DMS79 treated with DMSO at 0.1 percent for 48 hours (cell line): Measurements from ENCODE around the gene ORAI1.
"Not testable (repeated sequence)": the region's sequence is repeated elsewhere in the genome, so short reads cannot be mapped to it uniquely, and the experiment has no call there.

Experiments used
- DNase-seq: peaks from one replicate; lab custom pipeline; 2025; lab: John Stamatoyannopoulos, UW

The ORAI1 gene

DNA sequence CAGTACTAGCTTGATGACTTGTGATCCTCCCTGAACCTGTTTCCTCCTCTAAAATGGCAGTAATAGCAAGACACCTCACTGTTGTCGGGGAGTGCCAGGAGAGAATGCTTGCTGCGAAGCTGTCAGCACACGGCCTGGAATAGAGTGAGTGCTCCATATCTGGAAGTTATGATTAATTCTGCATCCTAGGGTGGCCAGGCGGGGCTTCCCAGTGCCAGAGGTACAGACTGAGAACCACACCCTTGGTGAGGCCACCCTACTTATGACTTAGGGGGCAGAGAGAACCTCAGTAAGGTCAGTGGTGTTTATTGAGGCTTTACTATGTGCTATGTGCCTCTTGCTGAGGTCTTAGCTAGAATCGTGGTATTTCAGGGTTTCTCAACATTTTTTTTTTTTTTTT lies 23.0 kb downstream of the ORAI1 start:
- DNase-seq = no peak

DNA sequence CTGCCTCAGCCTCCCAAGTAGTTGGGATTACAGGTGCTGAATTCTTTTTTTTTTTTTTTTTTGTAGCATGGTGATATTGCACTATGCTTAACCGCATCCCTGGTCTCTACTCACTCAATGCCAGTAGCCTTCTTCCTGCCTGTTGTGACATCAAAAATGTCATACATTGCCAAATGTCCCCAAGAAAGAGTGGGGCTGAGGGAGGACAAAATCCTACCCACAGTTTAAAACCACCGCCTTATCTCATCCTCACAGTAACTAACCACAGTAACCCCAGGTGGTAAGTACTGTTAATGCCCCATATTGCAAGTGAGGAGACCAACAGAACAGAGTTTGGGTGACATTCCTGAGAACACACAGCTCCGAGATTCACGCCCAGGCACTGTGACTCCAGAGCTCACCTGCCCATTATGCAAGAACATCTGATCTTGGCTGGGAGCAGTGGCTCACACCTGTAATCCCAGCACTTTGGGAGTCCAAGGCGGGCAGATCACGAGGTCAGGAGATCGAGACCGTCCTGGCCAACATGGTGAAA lies 23.6 kb downstream of the ORAI1 start:
- DNase-seq = no peak

DNA sequence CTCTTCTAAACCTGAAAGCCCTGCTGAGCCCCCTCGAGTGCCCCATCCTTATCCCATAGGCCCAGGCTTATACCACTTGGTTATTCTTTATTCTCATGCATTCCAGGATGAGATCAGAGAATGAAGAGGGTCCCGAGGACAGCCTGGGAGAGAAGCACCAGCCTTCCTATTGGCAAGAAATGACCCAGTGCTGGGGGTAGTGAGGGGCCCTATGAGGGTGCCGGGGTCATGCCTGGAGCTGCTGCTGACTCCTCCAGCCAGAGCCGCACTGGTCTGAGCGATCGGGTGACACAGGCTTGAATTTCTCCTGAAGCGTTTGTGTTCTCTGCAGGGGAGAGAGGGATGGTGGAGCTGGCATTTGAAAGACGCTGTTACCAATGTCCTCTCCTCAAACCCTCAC lies 25.0 kb downstream of the ORAI1 start:
- no peak for DNase-seq

DNA sequence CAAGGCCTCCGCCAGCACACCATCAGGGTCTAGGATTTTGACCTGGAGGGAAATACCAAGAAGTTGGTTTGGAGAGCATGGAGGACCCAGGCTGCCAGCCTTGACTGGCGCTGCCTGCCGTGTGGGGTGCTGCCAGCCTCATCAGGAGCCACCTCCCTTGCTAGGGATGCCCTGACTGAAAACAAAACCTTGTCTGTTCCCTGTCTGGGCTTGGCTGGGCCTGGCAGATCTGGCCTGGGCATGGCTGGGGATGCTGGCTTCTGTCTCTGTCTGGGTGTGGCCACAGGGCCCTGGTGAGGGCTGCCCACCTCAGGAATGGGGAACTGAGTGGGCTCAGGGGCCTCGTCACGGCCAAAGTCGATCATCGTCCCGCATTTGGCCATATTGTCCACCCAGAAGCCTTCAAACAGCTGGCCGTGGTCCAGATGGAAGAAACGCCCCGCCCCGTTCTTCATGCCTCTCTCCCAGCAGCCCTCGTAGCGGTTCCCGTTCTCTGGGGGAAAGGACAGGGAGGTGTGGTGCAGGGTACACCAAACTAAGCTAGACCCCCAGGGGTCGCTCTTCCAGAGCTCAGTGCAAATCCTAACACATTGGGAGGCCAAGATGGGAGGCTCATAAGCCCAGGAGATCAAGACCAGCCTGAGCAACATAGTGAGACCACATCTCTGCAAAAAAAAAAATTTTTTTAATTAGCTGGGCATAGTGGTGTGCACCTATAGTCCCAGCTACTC lies 26.6 kb downstream of the ORAI1 start:
- no peak for DNase-seq

DNA sequence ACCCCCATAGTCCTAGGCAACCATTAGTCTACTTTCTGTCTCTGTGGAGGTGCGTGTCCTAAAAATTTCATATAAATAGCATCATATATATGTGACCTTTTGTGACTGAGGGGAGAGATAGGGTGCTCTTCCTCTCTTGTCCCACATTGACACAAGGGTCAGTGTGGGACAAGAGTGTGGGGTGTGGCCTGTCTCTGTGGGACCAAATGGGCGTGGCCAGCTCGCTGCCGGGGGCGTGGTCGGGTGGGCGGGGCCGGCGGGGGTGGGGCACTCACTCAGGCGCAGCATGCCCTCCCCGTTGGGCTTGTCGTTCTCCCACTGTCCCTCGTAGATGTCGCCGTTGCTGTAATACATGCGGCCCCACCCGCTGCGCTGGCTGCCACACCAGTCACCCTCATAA lies 27.7 kb downstream of the ORAI1 start:
- DNase-seq = no peak

DNA sequence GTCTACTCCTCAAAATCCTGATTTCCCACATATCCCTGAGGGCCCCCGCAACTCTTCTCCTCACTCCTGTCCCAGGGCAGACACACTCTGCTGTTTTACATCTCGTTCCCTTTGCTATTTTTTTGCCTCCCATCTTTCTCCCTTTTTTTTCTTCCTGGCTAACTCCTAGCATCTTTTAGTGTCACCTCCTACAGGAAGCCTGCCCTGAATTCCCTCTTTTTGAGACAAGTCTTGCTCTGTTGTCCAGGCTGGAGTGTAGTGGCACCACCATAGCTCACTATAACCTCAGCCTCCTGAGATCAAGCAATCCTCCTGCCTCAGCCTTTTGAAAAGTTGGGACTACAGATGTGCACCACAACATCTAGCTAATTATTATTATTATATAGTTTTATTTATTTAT lies 29.8 kb downstream of the ORAI1 start:
- no peak for DNase-seq

DNA sequence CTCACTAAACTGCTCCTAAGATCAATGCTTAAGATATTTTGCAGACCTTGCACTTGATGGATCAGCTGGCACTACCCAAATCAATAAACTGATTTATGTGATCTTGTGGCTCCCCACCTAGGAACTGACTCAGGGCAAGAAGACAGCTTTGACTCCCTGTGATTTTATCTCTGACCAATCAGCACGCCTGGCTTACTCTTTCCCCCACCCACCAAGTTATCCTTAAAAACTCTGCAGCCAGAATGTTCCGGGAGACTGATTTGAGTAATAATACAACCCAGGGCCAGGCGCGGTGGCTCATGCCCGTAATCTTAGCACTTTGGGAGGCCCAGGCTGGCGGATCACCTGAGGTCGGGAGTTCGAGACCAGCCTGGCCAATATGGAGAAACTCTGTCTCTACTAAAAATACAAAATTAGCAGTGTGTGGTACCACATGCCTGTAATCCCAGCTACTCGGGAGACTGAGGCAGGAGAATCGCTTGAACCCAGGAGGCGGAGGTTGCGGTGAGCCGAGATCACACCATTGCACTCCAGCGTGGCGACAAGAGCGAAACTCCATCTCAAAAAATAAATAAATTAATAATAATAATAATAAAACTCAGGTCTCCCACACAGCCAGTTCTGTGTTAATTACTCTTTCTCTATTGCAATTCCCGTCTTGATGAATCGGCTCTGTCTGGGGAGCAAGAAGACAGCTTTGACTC lies 31.1 kb downstream of the ORAI1 start:
- no peak for DNase-seq

DNA sequence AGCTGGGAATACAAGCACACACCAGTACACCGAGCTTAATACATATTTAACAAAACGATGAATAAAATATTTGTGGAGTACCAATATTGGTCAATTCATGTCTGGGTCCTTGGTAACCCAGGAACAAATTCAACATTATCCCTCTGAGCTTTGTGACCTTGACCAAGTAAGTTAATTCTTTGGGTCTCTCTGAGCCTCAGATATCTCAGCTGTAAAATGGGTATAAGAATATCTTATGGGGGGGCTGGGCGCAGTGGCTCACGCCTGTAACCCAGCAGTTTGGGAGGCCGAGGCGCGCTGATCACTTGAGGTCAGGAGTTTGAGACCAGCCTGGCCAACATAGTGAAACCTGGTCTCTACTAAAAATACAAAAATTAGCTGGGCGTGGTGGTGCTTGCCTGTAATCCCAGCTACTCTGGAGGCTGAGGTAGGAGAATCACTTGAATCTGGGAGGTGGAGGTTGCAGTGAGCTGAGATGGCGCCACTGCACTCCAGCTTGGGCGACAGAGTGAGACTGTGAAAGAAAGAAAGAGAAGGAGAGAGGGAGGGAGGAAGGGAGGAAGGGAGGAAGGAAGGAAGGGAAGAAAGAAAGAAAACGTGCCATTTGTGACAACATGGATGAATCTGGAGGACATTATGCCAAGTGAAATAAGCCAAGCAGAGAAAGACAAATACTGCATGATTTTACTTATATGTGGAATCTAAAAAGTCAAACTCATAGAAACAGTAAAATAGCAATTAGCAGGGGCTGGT lies 35.2 kb downstream of the ORAI1 start:
- DNase-seq = not testable (repeated sequence)

DNA sequence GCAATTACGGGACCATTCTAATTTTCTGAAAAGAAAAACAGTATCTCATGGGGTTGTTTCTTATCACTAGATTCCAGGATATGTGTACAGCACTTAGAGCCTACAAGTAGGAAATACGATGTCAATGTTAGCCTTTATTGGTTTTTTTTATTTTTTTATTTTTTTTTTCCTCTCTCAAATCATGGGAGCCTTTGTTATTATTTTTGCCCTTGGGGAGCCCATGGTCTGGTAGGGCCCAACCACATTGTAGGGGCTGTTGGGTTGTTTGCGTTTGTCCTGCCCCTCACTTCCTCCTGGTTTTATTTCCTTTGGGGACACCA lies 37.2 kb downstream of the ORAI1 start:
- no peak for DNase-seq

DNA sequence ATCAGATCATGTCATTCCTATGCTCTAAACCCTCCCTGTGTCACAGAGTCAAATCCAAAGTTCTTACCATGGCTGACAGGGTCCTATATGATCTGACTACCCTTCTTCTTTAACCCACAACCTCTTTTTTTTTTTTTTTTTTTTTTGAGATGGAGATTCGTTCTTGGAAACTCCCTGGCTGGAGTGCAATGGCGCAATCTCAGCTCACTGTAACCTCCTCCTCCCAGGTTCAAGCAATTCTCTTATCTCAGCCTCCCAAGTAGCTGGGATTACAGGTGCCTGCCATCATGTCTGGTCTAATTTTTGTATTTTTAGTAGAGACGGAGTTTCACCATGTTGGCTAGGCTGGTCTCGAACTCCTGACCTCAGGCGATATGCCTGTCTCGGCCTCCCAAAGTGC lies 40.5 kb downstream of the ORAI1 start:
- not testable (repeated sequence) for DNase-seq

DNA sequence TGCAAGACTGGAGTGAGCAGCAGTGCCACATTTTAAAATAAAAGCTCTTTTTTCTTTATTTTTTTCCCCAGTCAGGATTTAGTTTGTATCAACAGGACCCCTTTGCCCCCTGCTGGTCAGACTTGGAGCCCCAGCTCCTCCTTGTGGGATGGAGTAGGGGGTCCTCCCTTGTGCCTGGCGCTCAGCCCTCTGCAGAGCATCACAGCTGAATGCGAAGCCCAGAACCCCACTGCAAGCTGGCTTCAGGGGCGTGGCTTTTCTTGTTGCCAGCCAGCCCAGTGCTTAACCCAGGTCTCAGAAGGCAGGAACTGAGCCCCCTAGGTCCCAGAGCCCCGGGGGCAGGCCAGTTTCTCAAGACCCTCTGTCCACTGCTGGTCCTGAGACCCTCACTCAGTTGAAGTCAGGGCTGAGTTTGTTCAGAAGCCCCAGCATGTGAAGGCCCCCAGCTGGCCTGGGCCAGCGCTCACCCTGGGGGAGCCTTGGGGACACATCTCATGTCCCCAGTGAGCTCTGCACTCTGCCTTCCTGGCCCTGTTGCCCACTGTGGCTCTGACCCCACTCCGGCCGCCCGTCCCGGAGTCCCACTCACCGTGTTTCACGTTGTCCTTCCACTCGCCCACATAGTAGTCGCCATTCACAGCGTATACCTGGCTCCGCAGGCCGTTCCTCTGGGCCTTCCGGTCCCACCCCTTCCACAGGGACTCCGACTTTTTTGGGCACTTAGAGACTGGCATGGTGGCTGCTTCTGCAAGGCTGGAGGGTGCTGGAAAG lies 42.6 kb downstream of the ORAI1 start:
- no peak for DNase-seq

DNA sequence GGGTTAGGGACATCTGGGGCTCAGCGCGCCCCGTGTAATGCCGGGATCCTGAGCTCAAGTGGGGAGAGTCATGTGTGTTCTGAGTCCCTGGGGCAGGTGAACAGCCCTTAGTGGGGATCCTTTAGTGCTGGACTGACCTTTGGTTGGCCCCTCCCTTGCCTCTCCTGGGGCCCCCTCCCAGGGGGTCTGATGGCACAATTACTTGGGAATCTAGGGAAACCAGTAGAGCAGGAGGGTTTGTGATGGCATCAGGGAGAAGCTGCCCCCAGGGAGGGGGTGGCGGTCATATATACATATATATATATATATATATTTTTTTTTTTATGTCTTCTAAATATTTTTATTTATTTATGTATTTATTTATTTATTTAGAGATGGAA lies 43.2 kb downstream of the ORAI1 start, which contains the start of gene MORN3:
MORN3 (minus strand) TSS at position 134 of the 380 bp plus-strand sequence. CDS start 171 bp downstream, outside the sequence.
- no peak for DNase-seq

DNA sequence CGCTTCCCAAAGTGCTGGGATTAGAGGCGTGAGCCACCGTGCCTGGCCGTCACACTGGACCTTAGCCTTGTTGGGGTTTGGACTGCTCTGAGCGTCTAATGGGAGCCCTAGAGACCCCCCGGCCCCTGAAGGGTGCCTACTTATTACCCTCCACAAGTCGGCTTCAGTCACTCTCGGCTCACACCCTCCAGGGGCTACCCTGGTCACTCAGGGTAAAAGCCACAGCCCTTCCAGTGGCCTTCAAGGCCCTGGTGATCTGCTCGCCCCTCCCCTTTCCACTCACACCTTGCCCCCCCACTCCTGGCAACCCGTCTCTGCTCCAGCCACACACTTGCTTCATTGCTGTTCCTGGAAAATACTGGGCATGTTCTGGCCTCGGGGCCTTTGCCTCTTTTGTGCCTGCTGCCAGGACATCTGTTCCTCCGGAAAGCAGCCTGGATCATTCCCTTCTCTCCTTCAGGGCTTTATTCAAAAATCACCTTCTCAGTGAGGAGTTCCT lies 46.7 kb downstream of the ORAI1 start:
- no peak for DNase-seq

DNA sequence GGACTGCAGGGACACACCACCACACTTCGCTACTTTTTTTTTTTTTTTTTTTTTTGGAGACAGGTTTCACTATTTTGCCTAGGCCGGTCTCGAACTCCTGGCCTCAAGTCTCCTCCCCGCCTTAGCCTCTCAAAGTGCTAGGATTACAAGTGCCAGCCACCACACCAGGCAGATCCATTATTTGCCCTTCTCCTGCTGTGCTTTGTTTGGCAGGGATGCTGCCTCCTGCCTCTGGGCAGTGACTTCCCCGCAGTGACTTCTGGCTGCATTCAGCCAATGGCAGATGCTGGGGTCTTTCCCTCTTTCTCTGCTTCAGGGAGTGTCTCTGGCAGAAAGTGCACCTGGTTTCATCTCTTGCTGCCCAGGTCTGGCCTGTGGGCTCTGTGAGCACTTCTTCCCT lies 49.9 kb downstream of the ORAI1 start:
- DNase-seq = no peak

DNA sequence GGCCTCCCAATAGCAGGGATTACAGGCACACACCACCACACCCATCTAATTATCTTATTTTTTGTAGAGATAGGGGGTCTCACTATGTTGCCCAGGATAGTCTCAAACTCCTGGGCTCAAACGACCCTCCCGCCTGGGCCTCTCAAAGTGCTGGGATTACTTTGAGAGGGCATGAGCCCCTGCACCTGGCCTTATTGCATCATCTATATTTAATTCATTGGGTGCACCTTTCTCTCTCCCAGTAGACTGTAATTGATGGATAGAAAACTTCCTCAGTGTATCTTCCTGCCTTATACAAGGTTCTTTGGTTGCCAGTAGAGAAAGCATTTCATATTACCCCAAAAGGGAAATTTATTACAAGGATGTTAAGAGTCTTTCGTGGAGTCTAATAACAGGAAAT lies 52.0 kb downstream of the ORAI1 start:
- no peak for DNase-seq

DNA sequence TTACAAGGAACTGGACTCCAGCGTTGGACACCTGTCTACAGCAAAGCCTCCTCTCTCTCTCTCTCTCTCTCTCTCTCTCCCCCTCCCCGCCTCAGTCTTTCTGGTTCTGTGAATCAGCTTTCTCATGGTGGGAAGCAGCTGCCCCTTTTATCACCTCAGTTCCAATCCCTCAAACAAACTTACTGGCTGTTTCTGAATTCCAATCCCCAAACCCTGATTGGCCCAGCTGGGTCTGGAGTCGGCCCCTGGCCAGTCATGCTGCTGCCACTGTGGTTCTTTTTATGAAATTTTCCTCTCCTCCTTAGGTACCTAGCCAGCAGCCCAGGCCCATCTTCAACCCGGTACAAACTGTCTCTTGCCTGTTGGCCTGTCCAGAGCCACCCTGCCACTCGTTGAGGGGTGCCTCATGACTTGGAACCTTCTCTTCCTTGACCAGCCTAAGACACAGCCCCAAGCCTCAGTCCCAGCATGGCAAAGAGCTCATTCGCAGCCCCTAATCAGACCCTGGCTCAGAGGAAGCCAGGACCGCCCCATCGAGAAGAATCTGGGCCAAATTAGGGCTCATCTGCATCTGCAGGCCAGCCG lies 52.5 kb downstream of the ORAI1 start:
- no peak for DNase-seq

DNA sequence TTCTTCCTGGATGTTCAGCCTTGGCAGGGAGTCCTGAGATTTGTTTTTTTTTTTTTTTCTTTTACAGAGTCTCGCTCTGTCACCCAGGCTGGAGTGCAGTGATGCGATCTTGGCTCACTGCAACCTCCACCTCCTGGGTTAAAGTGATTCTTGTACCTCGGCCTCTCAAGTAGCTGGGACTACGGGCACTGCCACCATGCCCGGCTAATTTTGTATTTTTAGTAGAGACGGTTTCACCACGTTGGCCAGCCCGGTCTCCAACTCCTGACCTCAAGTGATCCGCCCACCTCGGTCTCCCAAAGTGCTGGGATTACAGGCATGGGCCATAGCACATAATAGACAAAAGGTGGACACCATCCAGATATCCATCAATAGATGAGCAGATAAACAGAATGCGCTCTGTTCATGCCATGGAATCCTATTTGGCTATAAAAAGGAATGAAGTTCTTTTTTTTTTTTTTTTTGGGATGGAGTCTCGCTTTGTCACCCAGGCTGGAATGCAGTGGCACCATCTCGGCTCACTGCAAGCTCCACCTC lies 53.4 kb downstream of the ORAI1 start:
- DNase-seq = not testable (repeated sequence)

DNA sequence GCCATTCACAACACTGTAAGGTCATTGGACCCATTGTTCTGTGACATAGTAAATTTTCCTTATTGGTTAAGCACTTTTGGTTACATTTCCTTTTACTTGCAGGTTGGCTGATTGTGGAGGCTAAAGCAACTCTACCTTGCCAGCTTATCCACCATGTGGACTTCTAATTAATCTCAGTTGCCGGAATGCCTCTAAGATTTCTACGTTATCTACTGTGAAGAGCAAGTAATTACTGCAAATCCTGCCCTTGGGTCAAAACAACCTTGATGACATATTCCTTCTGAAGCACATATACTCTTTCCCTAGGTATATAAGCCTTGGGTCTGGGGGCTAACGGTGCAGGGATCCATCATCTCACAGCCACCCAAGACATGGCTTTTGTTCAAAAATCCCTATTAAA lies 62.6 kb downstream of the ORAI1 start:
- no peak for DNase-seq

DNA sequence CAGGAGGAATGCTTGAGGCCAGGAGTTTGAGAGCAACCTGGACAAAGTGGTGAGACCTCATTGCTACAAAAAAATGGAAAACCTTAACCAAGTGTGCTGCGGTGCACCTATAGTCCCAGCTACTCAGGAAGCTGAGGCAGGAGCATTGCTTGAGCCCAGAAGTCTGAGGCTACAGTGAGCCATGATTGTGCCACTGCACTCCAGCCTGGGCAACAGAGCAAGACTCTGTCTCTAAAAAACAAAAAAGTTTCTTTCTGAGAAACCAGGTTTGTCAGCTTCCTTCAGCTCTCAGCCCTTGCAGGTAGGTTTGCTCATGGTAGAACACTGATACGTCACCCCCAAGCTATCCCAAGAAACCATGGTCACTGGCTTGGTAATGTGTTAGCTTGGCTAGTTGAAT lies 63.1 kb downstream of the ORAI1 start:
- no peak for DNase-seq
